ENCODE data around the gene RFNG.

RFNG gene

DNA sequence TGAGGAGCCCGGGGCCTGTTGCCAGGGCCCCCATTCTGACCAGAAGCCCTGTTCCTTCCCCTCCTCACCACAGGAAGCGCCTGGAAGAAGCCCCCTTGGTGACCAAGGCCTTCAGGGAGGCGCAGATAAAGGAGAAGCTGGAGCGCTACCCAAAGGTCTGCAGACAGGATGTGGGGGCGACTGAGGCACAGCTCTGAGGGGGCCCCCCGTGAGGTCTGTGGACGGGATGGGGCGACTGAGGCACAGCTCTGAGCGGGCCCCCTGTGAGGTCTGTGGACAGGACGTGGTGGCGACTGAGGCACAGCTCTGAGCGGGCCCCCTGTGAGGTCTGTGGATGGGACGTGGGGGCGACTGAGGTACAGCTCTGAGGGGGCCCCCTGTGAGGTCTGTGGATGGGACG, 42.2 kb downstream of the RFNG start:
- TF ChIP-seq, protein P1, sequence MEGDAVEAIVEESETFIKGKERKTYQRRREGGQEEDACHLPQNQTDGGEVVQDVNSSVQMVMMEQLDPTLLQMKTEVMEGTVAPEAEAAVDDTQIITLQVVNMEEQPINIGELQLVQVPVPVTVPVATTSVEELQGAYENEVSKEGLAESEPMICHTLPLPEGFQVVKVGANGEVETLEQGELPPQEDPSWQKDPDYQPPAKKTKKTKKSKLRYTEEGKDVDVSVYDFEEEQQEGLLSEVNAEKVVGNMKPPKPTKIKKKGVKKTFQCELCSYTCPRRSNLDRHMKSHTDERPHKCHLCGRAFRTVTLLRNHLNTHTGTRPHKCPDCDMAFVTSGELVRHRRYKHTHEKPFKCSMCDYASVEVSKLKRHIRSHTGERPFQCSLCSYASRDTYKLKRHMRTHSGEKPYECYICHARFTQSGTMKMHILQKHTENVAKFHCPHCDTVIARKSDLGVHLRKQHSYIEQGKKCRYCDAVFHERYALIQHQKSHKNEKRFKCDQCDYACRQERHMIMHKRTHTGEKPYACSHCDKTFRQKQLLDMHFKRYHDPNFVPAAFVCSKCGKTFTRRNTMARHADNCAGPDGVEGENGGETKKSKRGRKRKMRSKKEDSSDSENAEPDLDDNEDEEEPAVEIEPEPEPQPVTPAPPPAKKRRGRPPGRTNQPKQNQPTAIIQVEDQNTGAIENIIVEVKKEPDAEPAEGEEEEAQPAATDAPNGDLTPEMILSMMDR (IDR thresholded peaks at IDR 0.05; ENCODE audit: insufficient read depth, low read depth, low read length, missing control alignments) = no peak
- DNase-seq (ENCODE audit: low read depth) = no peak
- H3K4me3 ChIP-seq (ENCODE audit: low read length) = no peak overlapping the region

DNA sequence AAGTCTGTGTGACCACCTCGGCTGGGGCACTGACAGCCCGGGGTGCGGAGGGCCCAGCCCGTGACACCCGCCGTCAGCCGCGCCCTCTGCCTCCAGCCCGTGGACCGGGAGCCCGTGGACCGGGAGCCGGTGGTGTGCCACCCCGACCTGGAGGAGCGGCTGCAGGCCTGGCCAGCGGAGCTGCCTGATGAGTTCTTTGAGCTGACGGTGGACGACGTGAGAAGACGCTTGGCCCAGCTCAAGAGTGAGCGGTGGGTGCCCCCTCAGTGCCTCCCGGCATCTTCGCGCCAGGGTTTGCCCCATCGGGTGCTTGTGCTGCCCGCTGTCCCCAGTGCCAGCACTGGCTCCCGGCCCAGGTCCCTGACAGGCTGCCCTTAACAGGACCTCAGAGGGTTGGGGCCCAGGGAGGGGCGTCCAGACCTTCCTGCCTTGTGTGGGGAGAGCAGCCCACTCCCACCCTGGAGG, 42.6 kb downstream of the RFNG start:
- H3K4me3 ChIP-seq (ENCODE audit: low read length) = no peak overlapping the region
- TF ChIP-seq, protein P1 (IDR thresholded peaks at IDR 0.05; ENCODE audit: insufficient read depth, low read depth, low read length, missing control alignments) = no peak

DNA sequence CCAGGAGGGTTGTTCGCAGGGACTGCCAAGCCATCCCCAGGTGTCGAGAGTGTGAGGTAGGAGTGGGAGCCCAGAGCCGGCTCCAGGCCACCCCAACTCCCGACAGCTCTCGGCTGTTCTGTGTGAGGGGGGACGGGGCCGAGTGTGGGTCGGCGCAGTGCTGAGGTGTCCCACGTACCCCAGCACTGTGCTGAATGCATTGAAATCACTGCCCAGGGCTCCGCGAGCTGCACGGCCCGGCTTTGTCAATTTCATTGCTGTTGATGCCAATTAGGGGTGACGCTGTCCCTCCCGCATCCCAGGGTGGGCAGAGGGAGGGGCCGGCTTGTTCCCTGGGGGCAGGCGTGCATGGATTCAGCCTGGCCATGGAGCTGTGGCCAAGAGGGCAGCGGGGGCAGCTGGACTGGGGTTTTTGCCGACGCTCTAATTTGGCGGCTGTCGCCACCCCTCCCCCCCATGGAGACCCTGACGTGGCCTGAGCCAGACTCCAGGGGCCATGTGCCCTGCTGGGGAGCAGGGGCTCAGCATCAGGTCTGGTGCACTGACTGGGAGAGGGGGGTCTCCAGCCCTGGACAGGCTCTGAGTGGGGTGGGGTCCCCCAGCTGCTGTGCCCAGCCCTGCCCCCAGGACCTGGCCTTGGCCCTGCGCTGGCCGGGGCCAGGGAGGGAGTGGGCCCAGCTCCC, 43.2 kb downstream of the RFNG start:
- TF ChIP-seq, protein P1 (IDR thresholded peaks at IDR 0.05; ENCODE audit: insufficient read depth, low read depth, low read length, missing control alignments) = no peak
- DNase-seq (ENCODE audit: low read depth) = no peak
- H3K4me3 ChIP-seq (ENCODE audit: low read length) = no peak overlapping the region

More for the DNA sequence above, 42.6 kb downstream of the RFNG start:
- no peak for DNase-seq (ENCODE audit: low read depth)

GRCh38 chr17:82007495-82008257, 43.9 kb downstream of the RFNG start:
- H3K4me3 ChIP-seq (ENCODE audit: low read length) = no peak overlapping the region
- no peak for DNase-seq (ENCODE audit: low read depth)
- TF ChIP-seq, protein P1 (IDR thresholded peaks at IDR 0.05; ENCODE audit: insufficient read depth, low read depth, low read length, missing control alignments) = no peak

DNA sequence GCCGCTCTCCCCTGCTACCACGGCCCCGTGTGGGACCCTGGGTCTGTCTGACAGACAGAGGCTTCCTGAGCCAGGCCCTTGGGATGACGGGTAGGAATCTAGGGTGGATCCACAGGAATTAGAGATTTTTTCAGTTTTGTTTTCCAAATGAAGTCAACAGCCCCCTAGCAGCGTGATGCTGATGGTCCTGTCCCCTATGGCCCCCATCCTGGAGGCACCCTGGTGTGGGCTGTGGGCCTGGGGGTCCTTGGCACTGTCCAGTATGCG, 44.5 kb downstream of the RFNG start:
- DNase-seq (ENCODE audit: low read depth) = no peak
- H3K4me3 ChIP-seq (ENCODE audit: low read length) = no peak overlapping the region
- TF ChIP-seq, protein P1 (IDR thresholded peaks at IDR 0.05; ENCODE audit: insufficient read depth, low read depth, low read length, missing control alignments) = no peak

- H3K4me3 ChIP-seq (ENCODE audit: low read length) = no peak overlapping the region
- TF ChIP-seq, protein P1 (IDR thresholded peaks at IDR 0.05; ENCODE audit: insufficient read depth, low read depth, low read length, missing control alignments) = no peak
- peak; percentile 50 for DNase-seq (ENCODE audit: low read depth)
These were observed 45.0 kb downstream of the RFNG start for GRCh38 chr17:82006468-82007227.

Data from epithelial cell of esophagus (primary cell).